Measurements from ENCODE around the gene PRKCSH. TPM values are rescaled to one million over a fixed set of nuclear protein-coding genes. Genes with fewer than 3 reads are reported as not detected.
A peak's percentile ranks its signal among the peaks of the same experiment; 100 is the strongest.
"Not testable (repeated sequence)": the region's sequence is repeated elsewhere in the genome, so short reads cannot be mapped to it uniquely, and the experiment has no call there.

PRKCSH gene
- total RNA-seq, 4 donors from 2014 or later, result 64.1 to 107 (median 99.1) TPM

DNA sequence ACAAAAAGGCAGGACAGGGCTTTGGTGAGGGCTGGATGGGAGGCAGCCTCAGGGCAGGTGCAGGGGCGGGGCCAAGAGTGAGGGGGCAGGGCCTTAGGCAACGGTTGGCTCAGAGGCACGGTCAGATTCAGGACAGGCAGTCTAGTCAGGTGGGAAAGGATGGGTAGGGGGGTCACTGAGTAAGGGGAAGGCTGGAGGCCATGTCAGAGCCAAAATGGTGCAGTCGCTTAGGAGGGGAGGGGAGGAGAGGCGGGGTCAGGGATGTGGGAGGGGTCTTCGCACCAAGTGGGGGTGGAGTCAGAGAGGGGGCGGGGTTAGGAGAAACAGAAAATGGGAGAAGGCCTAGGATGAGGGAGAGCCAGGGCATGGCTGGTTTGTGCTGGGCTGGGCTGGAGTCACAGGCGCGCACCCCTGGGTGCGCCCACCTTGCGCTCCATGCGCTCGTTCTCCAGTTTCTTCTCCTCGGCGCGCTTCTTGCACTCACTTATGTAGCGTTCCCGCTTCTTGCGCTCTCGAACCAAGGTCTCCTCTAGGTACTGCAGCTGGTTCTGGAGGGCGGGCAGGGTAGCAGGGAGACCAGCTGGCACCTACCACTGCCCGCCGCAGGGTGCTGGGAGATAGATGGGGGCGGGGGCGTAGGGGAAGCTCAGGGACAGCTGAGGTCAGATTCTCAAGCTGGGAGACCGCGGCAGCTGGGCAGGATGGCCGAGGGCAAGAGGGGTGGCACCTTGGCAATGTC is 9.5 kb upstream of the PRKCSH start:
- intact Hi-C loops (cut with DNase I), result no loop called here
- Histone ChIP-seq H3K27ac (no peak overlapping the region), H3K4me1 (peaks cover 23 to 31% (median 24%) of the 10 kb centered on the region in 3 donors), H3K36me3 (no peaks in the 10 kb centered on the region), H3K9me3 (no peaks in the 10 kb centered on the region), H3K4me3 (no peak overlapping the region), H3K27me3 (peaks cover 3 to 35% (median 9%) of the 10 kb centered on the region in 4 donors)
- DNase-seq, result no peak
- WGBS, 2 donors, result 85 to 88% methylated on average over 13 to 19 of the region's 28 CpGs
- TF ChIP-seq, protein P1, sequence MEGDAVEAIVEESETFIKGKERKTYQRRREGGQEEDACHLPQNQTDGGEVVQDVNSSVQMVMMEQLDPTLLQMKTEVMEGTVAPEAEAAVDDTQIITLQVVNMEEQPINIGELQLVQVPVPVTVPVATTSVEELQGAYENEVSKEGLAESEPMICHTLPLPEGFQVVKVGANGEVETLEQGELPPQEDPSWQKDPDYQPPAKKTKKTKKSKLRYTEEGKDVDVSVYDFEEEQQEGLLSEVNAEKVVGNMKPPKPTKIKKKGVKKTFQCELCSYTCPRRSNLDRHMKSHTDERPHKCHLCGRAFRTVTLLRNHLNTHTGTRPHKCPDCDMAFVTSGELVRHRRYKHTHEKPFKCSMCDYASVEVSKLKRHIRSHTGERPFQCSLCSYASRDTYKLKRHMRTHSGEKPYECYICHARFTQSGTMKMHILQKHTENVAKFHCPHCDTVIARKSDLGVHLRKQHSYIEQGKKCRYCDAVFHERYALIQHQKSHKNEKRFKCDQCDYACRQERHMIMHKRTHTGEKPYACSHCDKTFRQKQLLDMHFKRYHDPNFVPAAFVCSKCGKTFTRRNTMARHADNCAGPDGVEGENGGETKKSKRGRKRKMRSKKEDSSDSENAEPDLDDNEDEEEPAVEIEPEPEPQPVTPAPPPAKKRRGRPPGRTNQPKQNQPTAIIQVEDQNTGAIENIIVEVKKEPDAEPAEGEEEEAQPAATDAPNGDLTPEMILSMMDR (IDR thresholded peaks at IDR 0.05), result no peak
- TF ChIP-seq POLR2A (IDR thresholded peaks at IDR 0.05), result no peak

DNA sequence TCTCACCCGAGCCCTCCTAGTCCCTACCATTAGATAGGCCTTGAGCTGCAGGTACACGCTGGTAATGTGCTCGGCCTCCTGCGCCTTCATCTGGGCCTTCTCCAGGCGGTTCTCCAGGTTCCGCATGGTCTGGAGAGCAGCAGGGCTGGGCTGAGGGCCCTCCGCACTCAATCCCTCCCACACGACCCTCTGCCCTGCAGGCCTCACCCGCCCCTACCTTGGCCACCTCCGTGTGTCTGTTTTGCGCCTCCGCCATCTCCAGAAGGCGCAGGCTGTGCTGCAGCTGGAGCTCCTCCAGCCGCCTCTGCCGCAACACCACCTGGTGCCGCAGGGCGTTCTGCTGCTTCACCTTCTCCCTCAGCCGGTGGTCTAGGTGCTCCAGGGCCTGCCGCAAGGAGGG is 8.8 kb upstream of the PRKCSH start:
- H3K36me3 ChIP-seq, result no peaks in the 10 kb centered on the region
- no peaks in the 10 kb centered on the region for H3K9me3 ChIP-seq
- no peak for TF ChIP-seq POLR2A (IDR thresholded peaks at IDR 0.05)
- TF ChIP-seq, protein P1 (IDR thresholded peaks at IDR 0.05), result no peak
- H3K27ac ChIP-seq, result no peak overlapping the region
- DNase-seq, result no peak
- peaks cover 16 to 24% (median 18%) of the 10 kb centered on the region in 3 donors for H3K4me1 ChIP-seq
- intact Hi-C loops (cut with DNase I), result no loop called here
- 89 to 100% methylated on average over 6 to 18 of the region's 19 CpGs for WGBS, 2 donors
- no peak overlapping the region for H3K4me3 ChIP-seq
- H3K27me3 ChIP-seq, result peaks cover 3 to 27% (median 5%) of the 10 kb centered on the region in 4 donors

DNA sequence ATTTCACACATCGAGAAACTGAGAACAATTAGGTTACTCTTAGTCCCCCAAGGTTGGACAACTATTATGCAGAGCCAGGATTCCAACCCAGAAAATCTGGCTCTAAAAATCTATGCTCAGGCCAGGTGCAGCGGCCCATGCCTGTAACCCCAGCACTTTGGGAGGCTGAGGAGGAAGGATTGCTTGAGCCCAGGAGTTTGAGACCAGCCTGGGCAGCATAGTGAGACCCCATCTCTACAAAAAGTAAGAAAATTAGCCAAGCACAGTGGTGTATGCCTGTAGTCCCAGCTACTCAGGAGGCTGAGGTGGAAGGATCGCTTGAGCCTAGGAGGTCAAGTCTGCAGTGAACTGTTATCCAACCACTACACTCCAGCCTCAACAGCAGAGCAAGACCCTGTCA is 1.9 kb upstream of the PRKCSH start:
- Histone ChIP-seq H3K36me3 (peaks cover 7 to 21% (median 21%) of the 10 kb centered on the region in 3 donors), H3K4me1 (peaks cover 14 to 27% (median 19%) of the 10 kb centered on the region in 3 donors)
- intact Hi-C loops (cut with DNase I); DNase-seq; H3K27me3 ChIP-seq; H3K9me3 ChIP-seq; H3K27ac ChIP-seq; H3K4me3 ChIP-seq: not testable (repeated sequence)
- 86 to 100% methylated on average over 2 of the region's 3 CpGs for WGBS, 2 donors

DNA sequence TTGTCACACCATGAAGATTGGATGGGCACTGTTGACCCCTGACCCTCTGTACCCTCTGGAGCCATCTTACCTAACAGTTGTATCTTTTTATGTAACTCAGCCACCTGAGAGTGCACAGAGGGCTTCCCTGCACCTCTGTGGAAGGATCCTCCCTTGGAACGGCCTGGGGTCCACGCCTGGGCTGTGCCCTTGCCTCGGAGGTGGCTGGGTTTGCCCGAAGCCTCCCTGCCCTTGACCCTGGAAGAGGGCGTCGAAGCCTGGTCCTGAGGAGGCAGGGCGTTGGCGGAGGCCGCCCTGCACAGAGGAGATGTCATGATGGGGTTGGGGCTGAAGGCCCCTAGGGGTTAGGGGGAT is 755 bp upstream of the PRKCSH start:
- Histone ChIP-seq H3K27ac (peak overlapping the region; percentile 80 to 87 (median 85)), H3K36me3 (peaks cover 7 to 32% (median 25%) of the 10 kb centered on the region in 3 donors), H3K9me3 (no peaks in the 10 kb centered on the region), H3K27me3 (no peaks in the 10 kb centered on the region), H3K4me1 (peaks cover 14 to 27% (median 19%) of the 10 kb centered on the region in 3 donors), H3K4me3 (peak overlapping the region; percentile 61 to 93 (median 82))
- WGBS, 2 donors, result no CpG with 5 or more reads among the region's 9 CpGs
- no peak for DNase-seq
- TF ChIP-seq, protein P1 (IDR thresholded peaks at IDR 0.05), result no peak
- TF ChIP-seq POLR2A (IDR thresholded peaks at IDR 0.05), result no peak
- intact Hi-C loops (cut with DNase I), result no loop called here

DNA sequence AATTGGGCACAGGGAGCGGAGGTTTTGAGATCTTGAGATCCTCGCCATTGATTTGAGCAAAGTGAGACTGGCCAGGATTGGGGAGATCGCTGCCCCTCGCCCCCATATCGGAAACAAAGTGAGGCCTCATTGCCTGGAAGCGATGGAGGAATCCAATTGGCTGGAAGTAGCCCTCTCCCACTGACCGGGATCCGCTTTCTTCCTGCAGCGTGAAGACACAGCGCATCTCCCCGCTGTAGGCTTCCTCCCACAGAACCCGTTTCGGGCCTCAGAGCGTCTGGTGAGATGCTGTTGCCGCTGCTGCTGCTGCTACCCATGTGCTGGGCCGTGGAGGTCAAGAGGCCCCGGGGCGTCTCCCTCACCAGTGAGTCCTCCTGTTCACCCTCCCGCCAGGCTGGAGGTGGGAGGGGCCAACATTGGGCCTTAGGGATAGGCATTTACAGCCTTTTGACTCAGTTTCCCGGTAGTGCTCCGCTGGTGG is 438 bp downstream of the PRKCSH start:
- intact Hi-C loops (cut with DNase I), result no loop called here
- WGBS, 2 donors, result 0% methylated on average over 5 to 6 of the region's 21 CpGs
- H3K9me3 ChIP-seq, result no peaks in the 10 kb centered on the region
- H3K36me3 ChIP-seq, result peaks cover 10 to 44% (median 30%) of the 10 kb centered on the region in 3 donors
- peaks cover 14 to 27% (median 19%) of the 10 kb centered on the region in 3 donors for H3K4me1 ChIP-seq
- no peaks in the 10 kb centered on the region for H3K27me3 ChIP-seq
- no peak for TF ChIP-seq POLR2A (IDR thresholded peaks at IDR 0.05)
- TF ChIP-seq, protein P1 (IDR thresholded peaks at IDR 0.05), result no peak
- H3K27ac ChIP-seq, result peak overlapping the region; percentile 80 to 87 (median 85)
- H3K4me3 ChIP-seq, result peak overlapping the region; percentile 61 to 93 (median 82)
- peak; percentile 20 for DNase-seq

Data from esophagus squamous epithelium (tissue), 5 donors.